ENCODE results near the gene ERC2. TPM values are rescaled to one million over a fixed set of nuclear protein-coding genes. Genes with fewer than 3 reads are reported as not detected.
A peak's percentile ranks its signal among the peaks of the same experiment; 100 is the strongest.

Gene ERC2
- total RNA-seq, 1 donor from 2014 or later: 0.11 TPM

- no peaks in the 10 kb centered on the region for H3K9me3 ChIP-seq
- no peaks in the 10 kb centered on the region for H3K4me1 ChIP-seq
- no peaks in the 10 kb centered on the region for H3K36me3 ChIP-seq
- no peak for TF ChIP-seq CTCF (IDR thresholded peaks at IDR 0.05)
- no peak for DNase-seq (ENCODE audit: low spot score in 2 of 2)
- no peaks in the 10 kb centered on the region for H3K27me3 ChIP-seq
- intact Hi-C loops (cut with DNase I): no loop called here
- H3K27ac ChIP-seq: no peak overlapping the region
- H3K4me3 ChIP-seq: no peak overlapping the region
Observed at GRCh38 chr3:56180433-56180832, 287.8 kb downstream of the ERC2 start.

- intact Hi-C loops (cut with DNase I): no loop called here
- Histone ChIP-seq H3K9me3 (no peaks in the 10 kb centered on the region), H3K27me3 (no peaks in the 10 kb centered on the region), H3K36me3 (no peaks in the 10 kb centered on the region), H3K27ac (no peak overlapping the region), H3K4me3 (peak overlapping the region in 1 of 2 donors; percentile 5), H3K4me1 (no peaks in the 10 kb centered on the region)
- no peak for TF ChIP-seq CTCF (IDR thresholded peaks at IDR 0.05)
- DNase-seq (ENCODE audit: low spot score in 2 of 2): no peak
Observed at GRCh38 chr3:56173601-56174000, 294.7 kb downstream of the ERC2 start.

- peaks cover 0 to 13% of the 10 kb centered on the region in 2 donors for H3K9me3 ChIP-seq
- TF ChIP-seq CTCF (IDR thresholded peaks at IDR 0.05): no peak
- H3K4me3 ChIP-seq: no peak overlapping the region
- no peaks in the 10 kb centered on the region for H3K36me3 ChIP-seq
- no peaks in the 10 kb centered on the region for H3K27me3 ChIP-seq
- H3K27ac ChIP-seq: no peak overlapping the region
- intact Hi-C loops (cut with DNase I): no loop called here
- H3K4me1 ChIP-seq: no peaks in the 10 kb centered on the region
- DNase-seq (ENCODE audit: low spot score in 2 of 2): no peak
Observed at GRCh38 chr3:56164436-56164835, 303.8 kb downstream of the ERC2 start.

- H3K4me3 ChIP-seq: no peak overlapping the region
- no peak for TF ChIP-seq CTCF (IDR thresholded peaks at IDR 0.05)
- intact Hi-C loops (cut with DNase I): no loop called here
- H3K27me3 ChIP-seq: no peaks in the 10 kb centered on the region
- DNase-seq (ENCODE audit: low spot score in 2 of 2): peak; percentile 24 to 64
- H3K9me3 ChIP-seq: peaks cover 0 to 13% of the 10 kb centered on the region in 2 donors
- no peaks in the 10 kb centered on the region for H3K36me3 ChIP-seq
- no peaks in the 10 kb centered on the region for H3K4me1 ChIP-seq
- H3K27ac ChIP-seq: no peak overlapping the region
Observed at GRCh38 chr3:56157693-56158362, 310.4 kb downstream of the ERC2 start.

- no peak overlapping the region for H3K27ac ChIP-seq
- no peak overlapping the region for H3K4me3 ChIP-seq
- H3K4me1 ChIP-seq: no peaks in the 10 kb centered on the region
- no peak for DNase-seq (ENCODE audit: low spot score in 2 of 2)
- H3K27me3 ChIP-seq: no peaks in the 10 kb centered on the region
- TF ChIP-seq CTCF (IDR thresholded peaks at IDR 0.05): no peak
- H3K9me3 ChIP-seq: no peaks in the 10 kb centered on the region
- intact Hi-C loops (cut with DNase I): no loop called here
- no peaks in the 10 kb centered on the region for H3K36me3 ChIP-seq
Observed at GRCh38 chr3:56154297-56154696, 314.0 kb downstream of the ERC2 start.

GRCh38 chr3:56147354-56147753 is 320.9 kb downstream of the ERC2 start:
- Histone ChIP-seq H3K36me3 (no peaks in the 10 kb centered on the region), H3K27me3 (no peaks in the 10 kb centered on the region), H3K4me1 (no peaks in the 10 kb centered on the region), H3K27ac (no peak overlapping the region), H3K9me3 (no peaks in the 10 kb centered on the region), H3K4me3 (no peak overlapping the region)
- no peak for DNase-seq (ENCODE audit: low spot score in 2 of 2)
- TF ChIP-seq CTCF (IDR thresholded peaks at IDR 0.05): no peak
- intact Hi-C loops (cut with DNase I): no loop called here
